Activated CD4-positive, alpha-beta T cell treated with anti-CD3 and anti-CD28 coated beads, Interleukin-2, amount 10 ng/mL, durations not matched to agents 7 days and 5 days (primary cell): Measurements from ENCODE around the gene ZNF189. TPM values are rescaled to one million over a fixed set of nuclear protein-coding genes. Genes with fewer than 3 reads are reported as not detected.
A peak's percentile ranks its signal among the peaks of the same experiment; 100 is the strongest.

Experiments used
- CTCF ChIA-PET: fragments of 350-600 bp; sonication (Branson Sonifier 250); formaldehyde crosslinking; loops from one replicate; lab custom pipeline; 2021; ENCODE audit warnings: antibody characterized with exemption; lab: Charles Lee
- POLR2A ChIA-PET: fragments of 350-600 bp; sonication (Branson Sonifier 250); formaldehyde crosslinking; loops from one replicate; lab custom pipeline; 2021; ENCODE audit warnings: antibody characterized with exemption; lab: Charles Lee
- DNase-seq: peaks from one replicate; pipeline ENCODE4 v3.0.0-alpha.2; 2020
- H3K27ac Mint-ChIP-seq: one replicate; pipeline ENCODE4 v1.8.0; 2021; ENCODE audit warnings: mild to moderate bottlenecking, moderate library complexity, mixed read lengths
- H3K27me3 Mint-ChIP-seq: one replicate; pipeline ENCODE4 v1.8.0; 2021; ENCODE audit warnings: mixed read lengths
- H3K36me3 Mint-ChIP-seq: one replicate; pipeline ENCODE4 v1.8.0; 2021; ENCODE audit warnings: low read depth, mixed read lengths
- H3K4me1 Mint-ChIP-seq: one replicate; pipeline ENCODE4 v1.8.0; 2021; ENCODE audit warnings: mixed read lengths
- H3K4me3 Mint-ChIP-seq: one replicate; pipeline ENCODE4 v1.8.0; 2021; ENCODE audit warnings: mild to moderate bottlenecking, moderate library complexity, mixed read lengths
- H3K9me3 Mint-ChIP-seq: one replicate; pipeline ENCODE4 v1.8.0; 2021; ENCODE audit warnings: mixed read lengths
- total RNA-seq, 2 experiments: library from RNA; stranded (reverse); gene quantifications; one replicate each; pipeline ENCODE4 v1.2.3, GENCODE V29; 2021

ZNF189 gene
- total RNA-seq, 2 experiments from 2014 or later, result 11.4 to 12.9 TPM

- Mint-ChIP-seq H3K4me1 (peaks cover 17% of the 10 kb centered on the region), H3K27me3 (no peaks in the 10 kb centered on the region), H3K9me3 (peaks cover 25% of the 10 kb centered on the region), H3K4me3 (no peak overlapping the region), H3K27ac (no peak overlapping the region), H3K36me3 (peaks cover 56% of the 10 kb centered on the region)
- ChIA-PET POLR2A (no interaction called here), CTCF (no interaction called here)
- DNase-seq, result peak; percentile 16
Measured at GRCh38 chr9:101387871-101388506, 10.7 kb upstream of the ZNF189 start.

- POLR2A ChIA-PET, result no interaction called here
- H3K4me1 Mint-ChIP-seq, result peaks cover 17% of the 10 kb centered on the region
- H3K27ac Mint-ChIP-seq, result no peak overlapping the region
Measured at GRCh38 chr9:101388507-101388993, 10.1 kb upstream of the ZNF189 start.

GRCh38 chr9:101393135-101393534 lies 5.5 kb upstream of the ZNF189 start:
- ChIA-PET CTCF (interaction anchor here (1.0 kb wide), 1 partner anchor 137 kb away, joined by 3 read pairs; no protein-coding TSS in a partner anchor), POLR2A (no interaction called here)
- no peak overlapping the region for H3K4me3 Mint-ChIP-seq
- H3K36me3 Mint-ChIP-seq, result peaks cover 74% of the 10 kb centered on the region
- no peak overlapping the region for H3K27ac Mint-ChIP-seq
- peaks cover 42% of the 10 kb centered on the region for H3K4me1 Mint-ChIP-seq
- H3K27me3 Mint-ChIP-seq, result no peaks in the 10 kb centered on the region
- H3K9me3 Mint-ChIP-seq, result peaks cover 25% of the 10 kb centered on the region
- no peak for DNase-seq

More at GRCh38 chr9:101388507-101388993, 10.1 kb upstream of the ZNF189 start:
- CTCF ChIA-PET, result interaction anchor here (0.9 kb wide), 1 partner anchor 18 kb away, joined by 4 read pairs; no protein-coding TSS in a partner anchor
- H3K36me3 Mint-ChIP-seq, result peaks cover 60% of the 10 kb centered on the region
- H3K4me3 Mint-ChIP-seq, result no peak overlapping the region
- H3K27me3 Mint-ChIP-seq, result no peaks in the 10 kb centered on the region
- DNase-seq, result no peak
- H3K9me3 Mint-ChIP-seq, result peaks cover 27% of the 10 kb centered on the region

- peaks cover 42% of the 10 kb centered on the region for H3K4me1 Mint-ChIP-seq
- ChIA-PET CTCF (no interaction called here), POLR2A (no interaction called here)
- H3K27me3 Mint-ChIP-seq, result no peaks in the 10 kb centered on the region
- peaks cover 25% of the 10 kb centered on the region for H3K9me3 Mint-ChIP-seq
- H3K36me3 Mint-ChIP-seq, result peaks cover 66% of the 10 kb centered on the region
- no peak for DNase-seq
- H3K27ac Mint-ChIP-seq, result no peak overlapping the region
- H3K4me3 Mint-ChIP-seq, result no peak overlapping the region
Measured at GRCh38 chr9:101394687-101395086, 4.0 kb upstream of the ZNF189 start.

GRCh38 chr9:101397746-101398067 lies 944 bp upstream of the ZNF189 start:
- POLR2A ChIA-PET, result no interaction called here
- Mint-ChIP-seq H3K27me3 (no peaks in the 10 kb centered on the region), H3K4me3 (peak overlapping the region; percentile 97), H3K9me3 (peaks cover 18% of the 10 kb centered on the region), H3K27ac (peak overlapping the region; percentile 99), H3K4me1 (peaks cover 52% of the 10 kb centered on the region), H3K36me3 (peaks cover 69% of the 10 kb centered on the region)
- DNase-seq, result no peak
- CTCF ChIA-PET, result interaction anchor here (1.0 to 1.1 kb wide), 2 partner anchors 85 to 86 kb away, joined by 3 to 4 read pairs; no protein-coding TSS in a partner anchor

GRCh38 chr9:101398930-101399642 lies 435 bp downstream of the ZNF189 start:
- H3K36me3 Mint-ChIP-seq, result peaks cover 72% of the 10 kb centered on the region
- peak overlapping the region; percentile 97 for H3K4me3 Mint-ChIP-seq
- DNase-seq, result peak; percentile 6
- POLR2A ChIA-PET, result no interaction called here
- H3K27ac Mint-ChIP-seq, result peak overlapping the region; percentile 99
- CTCF ChIA-PET, result interaction anchor here (1.0 to 1.9 kb wide), 2 partner anchors 9 to 84 kb away, joined by 4 to 6 read pairs; no protein-coding TSS in a partner anchor
- no peaks in the 10 kb centered on the region for H3K27me3 Mint-ChIP-seq
- H3K9me3 Mint-ChIP-seq, result peaks cover 22% of the 10 kb centered on the region
- peaks cover 50% of the 10 kb centered on the region for H3K4me1 Mint-ChIP-seq

GRCh38 chr9:101399643-101399970 lies 956 bp downstream of the ZNF189 start:
- ChIA-PET POLR2A (no interaction called here), CTCF (interaction anchor here (1.0 to 1.9 kb wide), 2 partner anchors 9 to 29 kb away, joined by 3 to 6 read pairs; no protein-coding TSS in a partner anchor)
- H3K4me1 Mint-ChIP-seq, result peaks cover 47% of the 10 kb centered on the region
- peaks cover 22% of the 10 kb centered on the region for H3K9me3 Mint-ChIP-seq
- H3K27ac Mint-ChIP-seq, result peak overlapping the region; percentile 99
- H3K27me3 Mint-ChIP-seq, result no peaks in the 10 kb centered on the region
- H3K36me3 Mint-ChIP-seq, result peaks cover 72% of the 10 kb centered on the region
- peak overlapping the region; percentile 97 for H3K4me3 Mint-ChIP-seq
- no peak for DNase-seq

GRCh38 chr9:101400120-101400519 lies 1.5 kb downstream of the ZNF189 start:
- H3K9me3 Mint-ChIP-seq, result peaks cover 24% of the 10 kb centered on the region
- ChIA-PET CTCF (interaction anchor here (1.0 to 1.9 kb wide), 2 partner anchors 8 to 30 kb away, joined by 3 to 6 read pairs; no protein-coding TSS in a partner anchor), POLR2A (no interaction called here)
- H3K27me3 Mint-ChIP-seq, result no peaks in the 10 kb centered on the region
- peaks cover 43% of the 10 kb centered on the region for H3K4me1 Mint-ChIP-seq
- no peak for DNase-seq
- H3K27ac Mint-ChIP-seq, result peak overlapping the region; percentile 71
- peaks cover 72% of the 10 kb centered on the region for H3K36me3 Mint-ChIP-seq
- peak overlapping the region; percentile 97 for H3K4me3 Mint-ChIP-seq

GRCh38 chr9:101403516-101404285 lies 5.0 kb downstream of the ZNF189 start:
- peaks cover 88% of the 10 kb centered on the region for H3K36me3 Mint-ChIP-seq

GRCh38 chr9:101408374-101409078 lies 9.9 kb downstream of the ZNF189 start:
- POLR2A ChIA-PET, result no interaction called here
- CTCF ChIA-PET, result interaction anchor here (1.8 kb wide), 1 partner anchor 10 kb away, joined by 6 read pairs; the partner anchor contains the start of genes MRPL50 and ZNF189
- H3K4me1 Mint-ChIP-seq, result no peaks in the 10 kb centered on the region
- no peaks in the 10 kb centered on the region for H3K27me3 Mint-ChIP-seq
- peaks cover 71% of the 10 kb centered on the region for H3K36me3 Mint-ChIP-seq
- H3K4me3 Mint-ChIP-seq, result no peak overlapping the region
- no peak overlapping the region for H3K27ac Mint-ChIP-seq
- peaks cover 77% of the 10 kb centered on the region for H3K9me3 Mint-ChIP-seq
- no peak for DNase-seq

More at GRCh38 chr9:101403516-101404285, 5.0 kb downstream of the ZNF189 start:
- H3K27ac Mint-ChIP-seq, result no peak overlapping the region
- no peak overlapping the region for H3K4me3 Mint-ChIP-seq
- H3K27me3 Mint-ChIP-seq, result no peaks in the 10 kb centered on the region
- peaks cover 51% of the 10 kb centered on the region for H3K9me3 Mint-ChIP-seq
- ChIA-PET CTCF (interaction anchor here (1.1 to 1.2 kb wide), 2 partner anchors 16 to 130 kb away, joined by 3 read pairs; partner anchors contain the start of gene RNF20), POLR2A (no interaction called here)
- no peak for DNase-seq
- H3K4me1 Mint-ChIP-seq, result peaks cover 23% of the 10 kb centered on the region

GRCh38 chr9:101409079-101409477 lies 10.4 kb downstream of the ZNF189 start:
- H3K27me3 Mint-ChIP-seq, result no peaks in the 10 kb centered on the region
- peaks cover 76% of the 10 kb centered on the region for H3K9me3 Mint-ChIP-seq
- no peaks in the 10 kb centered on the region for H3K4me1 Mint-ChIP-seq
- DNase-seq, result no peak
- CTCF ChIA-PET, result interaction anchor here (1.8 kb wide), 1 partner anchor 10 kb away, joined by 6 read pairs; the partner anchor contains the start of genes MRPL50 and ZNF189
- POLR2A ChIA-PET, result no interaction called here
- H3K4me3 Mint-ChIP-seq, result no peak overlapping the region
- H3K36me3 Mint-ChIP-seq, result peaks cover 69% of the 10 kb centered on the region
- H3K27ac Mint-ChIP-seq, result no peak overlapping the region

- Mint-ChIP-seq H3K27me3 (no peaks in the 10 kb centered on the region), H3K4me1 (no peaks in the 10 kb centered on the region), H3K9me3 (peaks cover 46% of the 10 kb centered on the region), H3K4me3 (no peak overlapping the region), H3K36me3 (peaks cover 16% of the 10 kb centered on the region), H3K27ac (no peak overlapping the region)
- POLR2A ChIA-PET, result interaction anchor here (0.7 kb wide), 1 partner anchor 9 kb away, joined by 3 read pairs; no protein-coding TSS in a partner anchor
- CTCF ChIA-PET, result no interaction called here
- DNase-seq, result no peak
Measured at GRCh38 chr9:101414839-101415238, 16.2 kb downstream of the ZNF189 start.
